ENCODE data around the gene CLDND2.

Gene CLDND2

GRCh38 chr19:51327066-51328001, 41.5 kb downstream of the CLDND2 start:
- DNase-seq: peak; percentile 54

- DNase-seq: no peak
Measured at GRCh38 chr19:51326216-51327065, 42.4 kb downstream of the CLDND2 start.

- DNase-seq: no peak
Measured at GRCh38 chr19:51325161-51325976, 43.4 kb downstream of the CLDND2 start.

GRCh38 chr19:51324167-51324481, 44.7 kb downstream of the CLDND2 start:
- DNase-seq: no peak

GRCh38 chr19:51323481-51324166, 45.2 kb downstream of the CLDND2 start:
- no peak for DNase-seq

GRCh38 chr19:51321799-51322198, 47.0 kb downstream of the CLDND2 start:
- no peak for DNase-seq

GRCh38 chr19:51320280-51320657, 48.5 kb downstream of the CLDND2 start:
- DNase-seq: no peak

- no peak for DNase-seq
Measured at GRCh38 chr19:51319649-51320279, 49.0 kb downstream of the CLDND2 start.

GRCh38 chr19:51318687-51319648, 49.8 kb downstream of the CLDND2 start:
- DNase-seq: no peak

GRCh38 chr19:51317968-51318367, 50.8 kb downstream of the CLDND2 start:
- DNase-seq: no peak

- DNase-seq: no peak
Measured at GRCh38 chr19:51317376-51317775, 51.4 kb downstream of the CLDND2 start.

Data from activated CD4-positive, CD25-positive, alpha-beta regulatory T cell treated with anti-CD3 and anti-CD28 coated beads, Interleukin-2, amount 50 U/mL, for 72 hours (primary cell).